B cell (primary cell): Measurements from ENCODE around the gene SEMA4D. TPM values are rescaled to one million over a fixed set of nuclear protein-coding genes. Genes with fewer than 3 reads are reported as not detected.

Experiments used
- ATAC-seq: fragments of 200-7000 bp; cut with Tn5 transposase; one replicate; pipeline ENCODE4 v1.10.0; 2021; ENCODE audit warnings: low read depth, mild to moderate bottlenecking, moderate number of reproducible peaks, moderate library complexity
- CTCF ChIA-PET: fragments of 350-600 bp; sonication (Branson Sonifier 250); formaldehyde crosslinking; loops from one replicate; lab custom pipeline; 2021; ENCODE audit warnings: antibody characterized with exemption, inconsistent platforms; lab: Charles Lee
- POLR2A ChIA-PET: fragments of 350-600 bp; sonication (Branson Sonifier 250); formaldehyde crosslinking; loops from one replicate; lab custom pipeline; 2021; ENCODE audit warnings: antibody characterized with exemption; lab: Charles Lee
- DNase-seq: peaks from one replicate; pipeline ENCODE4 v3.0.0; 2013
- H2AFZ ChIP-seq: 2 replicates; pipeline ENCODE4 v1.6.1; 2012; ENCODE audit warnings: mild to moderate bottlenecking, low read depth, low read length; ENCODE audit not compliant: insufficient read depth, poor library complexity, severe bottlenecking
- H3K27ac ChIP-seq, 2 donors: 1 replicate in 1 of 2; 2 replicates in 1 of 2; pipeline ENCODE4 v1.5.1; 2012 to 2013; ENCODE audit warnings: low read length in 2 of 2, mild to moderate bottlenecking in 2 of 2, moderate library complexity in 1 of 2
- H3K27me3 ChIP-seq, 4 experiments: fragments of 200-600 bp in 1 of 4; sonication (generic) in 1 of 4; replicated peaks in 1 of 4; 1 replicate in 2 of 4; 2 replicates in 2 of 4; pipeline versions ENCODE4 v1.6.1 to v1.7.0; 2013 to 2016; ENCODE audit warnings: low read length in 3 of 4, mild to moderate bottlenecking in 2 of 4, mixed read lengths in 1 of 4, moderate library complexity in 1 of 4; ENCODE audit not compliant: insufficient read depth in 4 of 4, control insufficient read depth in 3 of 4; ENCODE audit errors: control extremely low read depth in 1 of 4
- H3K36me3 ChIP-seq, 2 experiments: replicated peaks in 1 of 2; 1 replicate in 1 of 2; 2 replicates in 1 of 2; pipeline versions ENCODE4 v1.6.1 to v1.7.1; 2013; ENCODE audit warnings: low read length in 1 of 2; ENCODE audit not compliant: insufficient read depth in 2 of 2, control insufficient read depth in 1 of 2; ENCODE audit errors: control extremely low read depth in 1 of 2, extremely low read depth in 1 of 2
- H3K4me1 ChIP-seq, 2 donors: fragments of 200-600 bp in 1 of 2; sonication (generic) in 1 of 2; 1 replicate in 1 of 2; 2 replicates in 1 of 2; pipeline versions ENCODE4 v1.5.1 to v1.6.1; 2013 to 2017; ENCODE audit warnings: low read length in 2 of 2; ENCODE audit not compliant: control insufficient read depth in 2 of 2, insufficient read depth in 2 of 2
- H3K4me2 ChIP-seq: replicated peaks from 2 replicates; pipeline ENCODE3; 2012; ENCODE audit warnings: mild to moderate bottlenecking, low read depth, low read length; ENCODE audit not compliant: poor library complexity, severe bottlenecking
- H3K4me3 ChIP-seq, 5 experiments: fragments of 200-600 bp in 1 of 5; sonication (generic) in 1 of 5; 1 replicate in 3 of 5; 2 replicates in 2 of 5; pipeline versions ENCODE4 v1.5.1 to v1.7.0; 2011 to 2016; ENCODE audit warnings: low read length in 4 of 5, mild to moderate bottlenecking in 4 of 5, low read depth in 2 of 5, control low read depth in 1 of 5, moderate library complexity in 1 of 5; ENCODE audit not compliant: insufficient read depth in 1 of 5; ENCODE audit errors: control extremely low read depth in 1 of 5, extremely low read depth in 1 of 5
- H3K79me2 ChIP-seq: fragments of 200-600 bp; sonication (generic); one replicate; pipeline ENCODE4 v1.6.0; 2016; ENCODE audit warnings: low read length; ENCODE audit not compliant: control insufficient read depth, insufficient read depth
- H3K9ac ChIP-seq: fragments of 200-600 bp; sonication (generic); 2 replicates; pipeline ENCODE4 v1.6.1; 2017; ENCODE audit warnings: mild to moderate bottlenecking, low read length, moderate library complexity
- H3K9me3 ChIP-seq, 3 donors: one replicate each; pipeline versions ENCODE4 v1.6.1 to v1.7.1; 2013; ENCODE audit warnings: low read length in 2 of 3; ENCODE audit not compliant: control insufficient read depth in 2 of 3, insufficient read depth in 1 of 3; ENCODE audit errors: control extremely low read depth in 1 of 3
- H4K20me1 ChIP-seq: 2 replicates; pipeline ENCODE4 v1.6.0; 2012; ENCODE audit warnings: mild to moderate bottlenecking, low read length; ENCODE audit not compliant: insufficient read depth, control insufficient read depth, poor library complexity, severe bottlenecking
- H3K27ac Mint-ChIP-seq: one replicate; pipeline ENCODE4 v1.8.0; 2021; ENCODE audit warnings: mixed read lengths
- H3K27me3 Mint-ChIP-seq: one replicate; pipeline ENCODE4 v1.8.0; 2021; ENCODE audit warnings: mixed read lengths
- H3K4me1 Mint-ChIP-seq: one replicate; pipeline ENCODE4 v1.8.0; 2021; ENCODE audit warnings: mixed read lengths
- H3K4me3 Mint-ChIP-seq: one replicate; pipeline ENCODE4 v1.8.0; 2021; ENCODE audit warnings: mixed read lengths
- H3K9me3 Mint-ChIP-seq: one replicate; pipeline ENCODE4 v1.8.0; 2022; ENCODE audit warnings: mixed read lengths; ENCODE audit not compliant: insufficient read depth
- EZH2 ChIP-seq: IDR thresholded peaks from 2 replicates; pipeline ENCODE4 v1.6.1; 2012; ENCODE audit warnings: borderline replicate concordance, low read depth, mild to moderate bottlenecking, moderate library complexity, low read length; ENCODE audit not compliant: insufficient read depth, poor library complexity, severe bottlenecking
- WGBS: methylation state at CpG from one replicate; pipeline ENCODE4 v1.1.5; 2013; ENCODE audit warnings: missing lambda C conversion rate; ENCODE audit not compliant: insufficient coverage; 5-methylcytosine and 5-hydroxymethylcytosine counted together
- intact Hi-C: fragments of 100-400 bp; cut with micrococcal nuclease; formaldehyde crosslinking; loops from one replicate; pipeline ENCODE4 v1.10.0; 2022
- polyA plus RNA-seq: library from polyadenylated mRNA; depleted of rRNA; stranded (reverse); fragments of >200 nt; gene quantifications from 2 replicates; pipeline ENCODE4 v1.2.3, GENCODE V29; 2012
- total RNA-seq, 2 donors: library from RNA; stranded (reverse); fragments of 120-200 nt in 1 of 2; gene quantifications; 1 replicate in 1 of 2; 2 replicates in 1 of 2; pipeline versions ENCODE4 v1.2.3 to v1.2.4, GENCODE V29; 2013 to 2022
- TF ChIP-seq, protein P1 (sequence below): fragments of 200-600 bp; IDR thresholded peaks from one replicate; pipeline ENCODE4 v1.8.0; 2022; ENCODE audit warnings: antibody characterized with exemption, mild to moderate bottlenecking

SEMA4D gene
- total and polyA plus RNA-seq, 2 donors (not counting 1 experiment from before 2014, with no cell fraction given) = 53.6 to 231 TPM

DNA sequence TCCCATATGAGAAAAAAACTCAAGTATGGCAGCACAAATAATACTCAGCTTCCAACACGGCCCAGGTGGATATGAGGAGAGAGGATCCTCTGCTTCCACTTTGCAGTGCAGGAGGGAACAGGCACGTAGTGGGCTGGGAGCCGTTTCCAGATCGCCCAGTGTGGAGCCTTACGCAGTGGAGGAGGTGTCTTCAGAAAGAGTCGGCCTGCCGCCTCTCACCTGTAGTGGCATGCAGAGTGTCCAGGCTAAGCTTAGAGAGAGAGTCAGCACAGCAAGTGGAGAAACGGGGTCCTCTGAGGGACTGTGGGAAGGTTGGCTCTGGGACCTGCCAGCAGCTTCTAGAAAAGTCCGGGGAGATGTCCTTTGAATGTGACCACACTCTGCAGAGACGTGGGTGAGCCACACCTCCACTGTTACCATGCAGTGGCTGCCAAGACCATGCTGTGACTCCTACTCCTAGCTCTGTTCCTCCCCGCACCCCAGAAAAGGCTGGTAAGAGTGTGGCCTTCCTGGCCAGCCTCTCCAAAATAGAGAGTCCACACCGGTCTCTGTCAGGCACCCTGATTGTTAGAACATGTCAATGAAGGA lies 3.5 kb upstream of the SEMA4D start:
- no peak overlapping the region for H2AFZ ChIP-seq
- Mint-ChIP-seq H3K4me1 (peaks cover 72% of the 10 kb centered on the region), H3K9me3 (no peaks in the 10 kb centered on the region), H3K27me3 (no peaks in the 10 kb centered on the region), H3K27ac (peak overlapping the region; percentile 42), H3K4me3 (no peak overlapping the region)
- no peak overlapping the region for H3K9ac ChIP-seq
- TF ChIP-seq, protein P1, sequence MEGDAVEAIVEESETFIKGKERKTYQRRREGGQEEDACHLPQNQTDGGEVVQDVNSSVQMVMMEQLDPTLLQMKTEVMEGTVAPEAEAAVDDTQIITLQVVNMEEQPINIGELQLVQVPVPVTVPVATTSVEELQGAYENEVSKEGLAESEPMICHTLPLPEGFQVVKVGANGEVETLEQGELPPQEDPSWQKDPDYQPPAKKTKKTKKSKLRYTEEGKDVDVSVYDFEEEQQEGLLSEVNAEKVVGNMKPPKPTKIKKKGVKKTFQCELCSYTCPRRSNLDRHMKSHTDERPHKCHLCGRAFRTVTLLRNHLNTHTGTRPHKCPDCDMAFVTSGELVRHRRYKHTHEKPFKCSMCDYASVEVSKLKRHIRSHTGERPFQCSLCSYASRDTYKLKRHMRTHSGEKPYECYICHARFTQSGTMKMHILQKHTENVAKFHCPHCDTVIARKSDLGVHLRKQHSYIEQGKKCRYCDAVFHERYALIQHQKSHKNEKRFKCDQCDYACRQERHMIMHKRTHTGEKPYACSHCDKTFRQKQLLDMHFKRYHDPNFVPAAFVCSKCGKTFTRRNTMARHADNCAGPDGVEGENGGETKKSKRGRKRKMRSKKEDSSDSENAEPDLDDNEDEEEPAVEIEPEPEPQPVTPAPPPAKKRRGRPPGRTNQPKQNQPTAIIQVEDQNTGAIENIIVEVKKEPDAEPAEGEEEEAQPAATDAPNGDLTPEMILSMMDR = no peak
- TF ChIP-seq EZH2 = no peak
- no peaks in the 10 kb centered on the region for H3K27me3 ChIP-seq
- H3K4me2 ChIP-seq = no peak overlapping the region
- peaks cover 53 to 54% of the 10 kb centered on the region in 2 donors for H3K4me1 ChIP-seq
- ATAC-seq (no peak), DNase-seq (no peak)
- H3K79me2 ChIP-seq = peaks cover 13% of the 10 kb centered on the region
- H4K20me1 ChIP-seq = peaks cover 5% of the 10 kb centered on the region
- intact Hi-C loops = no loop called here
- POLR2A ChIA-PET = no interaction called here
- H3K4me3 ChIP-seq = no peak overlapping the region
- CTCF ChIA-PET = interaction anchor here (1.1 to 1.2 kb wide), 2 partner anchors 21 to 33 kb away, joined by 3 read pairs; no protein-coding TSS in a partner anchor
- no peaks in the 10 kb centered on the region for H3K36me3 ChIP-seq
- H3K27ac ChIP-seq = no peak overlapping the region
- whole genome bisulfite sequencing = 87% methylated on average over 10 of the region's 12 CpGs
- H3K9me3 ChIP-seq = no peaks in the 10 kb centered on the region

DNA sequence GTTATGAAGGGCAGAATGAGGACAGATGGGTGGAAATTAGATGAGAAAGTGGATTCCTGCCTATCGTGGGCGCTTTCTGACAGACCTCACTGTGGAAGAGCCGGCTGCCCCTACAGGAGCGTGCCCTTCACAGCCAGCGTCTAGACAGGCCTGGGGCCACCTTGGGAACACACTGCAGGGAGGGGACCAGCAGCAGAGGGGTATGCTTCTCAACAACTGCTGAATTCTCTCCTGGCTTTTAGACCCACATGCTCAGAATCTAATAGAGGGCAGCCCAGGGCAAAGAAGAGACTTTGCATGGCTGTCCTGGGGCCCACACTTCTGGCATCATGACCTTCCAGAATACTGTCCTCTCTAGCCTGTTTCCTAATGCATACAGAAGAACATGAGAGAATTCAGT lies 2.1 kb upstream of the SEMA4D start:
- H3K9me3 ChIP-seq = no peaks in the 10 kb centered on the region
- 93% methylated on average over 5 of the region's 5 CpGs for WGBS
- H2AFZ ChIP-seq = no peak overlapping the region
- TF ChIP-seq, protein P1 = no peak
- no peak for TF ChIP-seq EZH2
- H3K79me2 ChIP-seq = peaks cover 26% of the 10 kb centered on the region
- no peaks in the 10 kb centered on the region for H3K36me3 ChIP-seq
- POLR2A ChIA-PET = interaction anchor here (1.1 kb wide), 1 partner anchor 23 kb away, joined by 3 read pairs; no protein-coding TSS in a partner anchor
- CTCF ChIA-PET = interaction anchor here (2.1 kb wide), 1 partner anchor 49 kb away, joined by 25 read pairs; no protein-coding TSS in a partner anchor
- intact Hi-C loops = no loop called here
- no peak overlapping the region for H3K27ac ChIP-seq
- no peaks in the 10 kb centered on the region for H3K9me3 Mint-ChIP-seq
- ATAC-seq (no peak), DNase-seq (no peak)
- H3K27ac Mint-ChIP-seq = peak overlapping the region; percentile 96
- H3K4me3 ChIP-seq = no peak overlapping the region
- peak overlapping the region; percentile 27 for H3K4me3 Mint-ChIP-seq
- no peak overlapping the region for H3K9ac ChIP-seq
- peaks cover 15% of the 10 kb centered on the region for H4K20me1 ChIP-seq
- H3K4me2 ChIP-seq = peak overlapping the region; percentile 75
- H3K4me1 Mint-ChIP-seq = peaks cover 73% of the 10 kb centered on the region
- no peaks in the 10 kb centered on the region for H3K27me3 ChIP-seq
- H3K27me3 Mint-ChIP-seq = no peaks in the 10 kb centered on the region
- H3K4me1 ChIP-seq = peaks cover 53 to 55% of the 10 kb centered on the region in 2 donors
